Measurements from ENCODE around the gene CCDC88B.

CCDC88B gene

DNA sequence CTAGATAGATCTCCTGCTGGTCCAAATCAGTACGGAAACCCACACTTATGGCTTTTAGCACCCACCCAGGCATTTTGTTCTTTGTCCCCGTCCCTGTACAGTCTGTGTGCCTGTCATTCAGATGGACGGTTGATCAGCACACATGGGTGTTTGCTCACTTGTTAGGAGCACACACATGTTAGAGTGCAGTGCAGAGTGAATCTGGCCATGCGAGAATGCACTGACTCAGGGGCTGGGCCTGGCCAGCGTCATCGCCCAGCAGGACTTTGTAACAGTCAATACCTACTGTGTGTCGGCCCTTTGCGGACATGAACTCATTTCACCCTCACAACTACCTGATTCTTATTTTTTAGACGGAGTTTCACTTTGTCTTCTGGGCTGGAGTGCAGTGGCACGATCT is 22.3 kb downstream of the CCDC88B start:
- DNase-seq (ENCODE audit: low spot score) = no peak

DNA sequence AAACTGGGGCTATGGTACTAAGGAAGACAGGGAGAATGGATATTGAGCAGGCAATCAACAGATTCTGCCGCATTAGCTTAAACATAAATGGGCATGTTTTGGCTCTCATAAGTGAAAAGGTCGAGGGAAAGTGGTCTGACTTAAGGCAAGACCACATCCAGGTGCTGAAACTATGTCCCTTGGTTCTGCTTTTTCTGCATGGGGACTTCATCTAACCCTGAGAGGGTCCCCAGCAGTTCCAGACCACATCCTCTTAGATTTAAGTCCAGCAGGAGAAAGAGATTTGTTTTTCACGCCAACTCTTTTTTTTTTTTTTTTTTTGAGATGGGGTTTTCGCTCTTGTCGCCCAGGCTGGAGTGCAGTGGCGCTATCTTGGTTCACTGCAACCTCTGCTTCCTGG is 24.4 kb downstream of the CCDC88B start:
- no peak for DNase-seq (ENCODE audit: low spot score)

DNA sequence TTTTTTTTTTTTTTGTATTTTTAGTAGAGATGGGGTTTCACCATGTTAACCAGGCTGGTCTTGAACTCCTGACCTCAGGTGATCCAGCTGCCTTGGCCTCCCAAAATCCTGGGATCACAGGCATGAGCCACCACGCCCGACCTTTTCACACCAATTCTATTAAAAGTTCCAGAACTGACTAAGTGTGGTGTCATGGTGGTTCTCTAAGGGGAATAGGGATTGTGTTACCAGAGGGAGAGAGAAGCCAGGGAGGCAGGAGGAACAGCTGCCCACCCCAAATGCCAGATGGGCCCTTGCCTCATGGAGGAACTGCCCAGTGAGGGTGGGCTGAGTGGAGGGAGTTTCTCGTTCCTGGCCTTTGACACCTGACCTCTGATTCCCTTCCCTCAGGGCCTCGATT is 24.9 kb downstream of the CCDC88B start:
- DNase-seq (ENCODE audit: low spot score) = no peak

DNA sequence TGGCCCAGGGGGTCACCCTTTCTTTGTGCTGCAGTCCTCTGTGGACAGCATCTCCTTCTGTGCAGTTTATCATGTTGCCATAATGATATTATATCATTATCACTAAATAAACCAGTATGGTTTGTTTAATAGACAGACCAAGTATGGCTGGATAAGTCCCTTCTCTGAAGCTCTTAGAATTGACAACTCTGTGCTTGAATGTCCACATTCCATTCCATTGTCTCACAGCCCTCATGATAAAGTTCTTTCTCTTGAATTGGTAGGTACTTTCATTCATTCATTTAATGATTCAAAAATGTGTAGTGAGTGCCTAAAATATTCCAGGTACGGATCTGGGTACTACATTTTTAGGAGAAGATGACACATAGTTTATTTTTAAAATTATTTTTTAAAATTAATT is 26.7 kb downstream of the CCDC88B start:
- no peak for DNase-seq (ENCODE audit: low spot score)

DNA sequence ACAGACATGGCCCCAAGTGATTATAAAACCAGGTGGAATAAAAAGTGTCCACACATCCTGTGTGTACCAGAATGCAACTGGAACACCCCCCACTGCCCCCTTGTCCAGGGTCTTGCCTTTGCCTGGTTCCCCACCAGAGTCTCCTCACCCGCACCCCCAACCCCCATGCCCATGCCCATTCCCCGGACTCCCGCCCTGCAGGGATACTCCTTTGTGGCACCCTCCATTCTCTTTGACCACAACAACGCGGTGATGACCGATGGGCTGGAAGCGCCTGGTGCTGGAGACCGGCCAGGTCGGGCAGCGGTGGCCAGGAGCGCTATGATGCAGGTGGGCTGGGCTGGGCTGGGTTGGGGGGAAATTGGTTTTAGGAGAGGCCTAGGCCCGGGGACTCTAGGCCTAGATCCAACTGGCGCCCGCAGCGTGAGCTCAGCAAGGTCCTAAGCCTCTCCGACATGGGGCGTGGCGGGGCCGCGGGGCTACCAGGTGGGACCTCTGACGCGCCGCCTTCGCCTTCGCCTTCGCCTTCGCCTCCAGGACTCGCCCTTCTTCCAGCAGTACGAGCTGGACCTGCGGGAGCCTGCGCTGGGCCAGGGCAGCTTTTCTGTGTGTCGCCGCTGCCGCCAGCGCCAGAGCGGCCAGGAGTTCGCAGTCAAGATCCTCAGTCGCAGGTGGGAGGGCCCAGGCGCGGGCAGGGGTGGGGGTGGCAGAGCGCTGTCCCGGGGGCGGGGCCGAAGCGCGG is 28.1 kb downstream of the CCDC88B start:
- no peak for DNase-seq (ENCODE audit: low spot score)

DNA sequence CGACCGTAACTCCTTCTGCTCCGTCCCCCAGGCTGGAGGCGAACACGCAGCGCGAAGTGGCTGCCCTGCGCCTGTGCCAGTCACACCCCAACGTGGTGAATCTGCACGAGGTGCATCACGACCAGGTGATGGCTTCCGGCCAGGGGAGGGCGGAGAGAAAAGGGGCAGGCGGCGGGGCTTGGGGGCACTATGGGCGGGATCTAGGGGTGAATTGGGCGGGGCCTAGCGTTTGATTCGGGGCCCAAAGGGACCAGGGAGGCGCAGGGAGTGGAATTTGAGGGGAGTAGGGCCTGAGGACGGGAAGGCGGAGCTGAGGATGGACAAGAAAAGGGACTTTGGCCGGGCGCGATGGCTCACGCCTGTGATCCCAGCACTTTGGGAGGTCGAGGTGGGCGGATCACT is 28.7 kb downstream of the CCDC88B start:
- no peak for DNase-seq (ENCODE audit: low spot score)

DNA sequence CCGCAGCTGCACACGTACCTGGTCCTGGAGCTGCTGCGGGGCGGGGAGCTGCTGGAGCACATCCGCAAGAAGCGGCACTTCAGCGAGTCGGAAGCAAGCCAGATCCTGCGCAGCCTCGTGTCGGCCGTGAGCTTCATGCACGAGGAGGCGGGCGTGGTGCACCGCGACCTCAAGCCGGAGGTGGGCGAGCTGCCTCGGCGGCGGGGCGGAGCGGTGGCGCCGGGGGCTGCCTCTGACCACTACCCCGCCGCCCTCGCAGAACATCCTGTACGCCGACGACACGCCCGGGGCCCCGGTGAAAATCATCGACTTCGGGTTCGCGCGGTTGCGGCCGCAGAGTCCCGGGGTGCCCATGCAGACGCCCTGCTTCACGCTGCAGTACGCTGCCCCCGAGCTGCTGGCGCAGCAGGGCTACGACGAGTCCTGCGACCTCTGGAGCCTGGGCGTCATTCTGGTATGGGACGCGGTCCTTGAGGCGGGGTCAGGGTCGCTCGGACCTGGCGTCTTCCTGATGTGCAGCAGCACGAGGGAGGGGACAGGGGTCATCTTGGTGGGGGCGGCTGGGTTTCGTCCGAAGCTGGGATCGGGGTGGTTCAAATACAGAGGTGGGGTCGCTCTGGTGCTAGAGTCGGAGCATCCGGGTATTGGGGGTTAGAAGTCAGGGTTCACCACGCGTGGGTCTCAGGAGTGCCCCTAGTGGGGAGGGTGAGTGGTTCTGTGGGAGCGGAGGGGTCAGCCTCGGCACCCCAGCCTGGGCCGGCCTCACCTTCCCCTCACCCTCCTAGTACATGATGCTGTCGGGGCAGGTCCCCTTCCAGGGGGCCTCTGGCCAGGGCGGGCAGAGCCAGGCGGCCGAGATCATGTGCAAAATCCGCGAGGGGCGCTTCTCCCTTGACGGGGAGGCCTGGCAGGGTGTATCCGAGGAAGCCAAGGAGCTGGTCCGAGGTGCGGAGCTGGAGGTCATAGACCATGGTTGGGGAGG is 29.7 kb downstream of the CCDC88B start:
- DNase-seq (ENCODE audit: low spot score) = no peak

DNA sequence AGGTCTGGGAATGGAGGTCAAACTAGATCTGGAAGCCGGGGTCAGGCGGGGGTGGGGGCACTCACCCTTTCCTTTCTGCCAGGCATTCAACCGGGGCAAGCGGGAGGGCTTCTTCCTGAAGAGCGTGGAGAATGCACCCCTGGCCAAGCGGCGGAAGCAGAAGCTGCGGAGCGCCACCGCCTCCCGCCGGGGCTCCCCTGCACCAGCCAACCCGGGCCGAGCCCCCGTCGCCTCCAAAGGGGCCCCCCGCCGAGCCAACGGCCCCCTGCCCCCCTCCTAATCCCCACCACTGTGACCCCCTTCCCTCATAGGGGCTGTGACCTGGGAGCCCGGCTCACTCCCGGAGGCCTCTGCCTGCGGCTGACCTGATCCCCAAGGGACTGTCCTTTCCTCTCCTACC is 31.2 kb downstream of the CCDC88B start:
- no peak for DNase-seq (ENCODE audit: low spot score)

DNA sequence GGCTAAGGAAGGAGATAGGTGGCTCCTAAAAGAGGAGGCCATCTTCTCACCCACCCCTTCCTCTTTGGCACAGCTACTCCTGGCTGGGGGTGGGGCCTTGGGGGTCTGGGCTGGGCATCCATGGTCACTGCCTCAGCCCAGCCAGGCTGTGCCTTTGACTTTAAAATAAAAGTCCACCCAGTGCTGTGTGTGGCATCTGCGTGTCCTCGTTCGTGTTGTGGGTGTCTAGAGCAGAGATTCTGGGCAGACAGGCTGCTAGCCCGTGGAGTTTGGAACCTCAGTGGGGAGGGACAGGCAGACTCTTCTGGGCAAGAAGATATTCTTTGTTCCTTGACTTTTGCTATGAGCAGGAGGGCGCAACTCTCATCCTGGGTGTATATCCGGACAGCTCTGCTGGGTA is 32.0 kb downstream of the CCDC88B start:
- DNase-seq (ENCODE audit: low spot score) = no peak

DNA sequence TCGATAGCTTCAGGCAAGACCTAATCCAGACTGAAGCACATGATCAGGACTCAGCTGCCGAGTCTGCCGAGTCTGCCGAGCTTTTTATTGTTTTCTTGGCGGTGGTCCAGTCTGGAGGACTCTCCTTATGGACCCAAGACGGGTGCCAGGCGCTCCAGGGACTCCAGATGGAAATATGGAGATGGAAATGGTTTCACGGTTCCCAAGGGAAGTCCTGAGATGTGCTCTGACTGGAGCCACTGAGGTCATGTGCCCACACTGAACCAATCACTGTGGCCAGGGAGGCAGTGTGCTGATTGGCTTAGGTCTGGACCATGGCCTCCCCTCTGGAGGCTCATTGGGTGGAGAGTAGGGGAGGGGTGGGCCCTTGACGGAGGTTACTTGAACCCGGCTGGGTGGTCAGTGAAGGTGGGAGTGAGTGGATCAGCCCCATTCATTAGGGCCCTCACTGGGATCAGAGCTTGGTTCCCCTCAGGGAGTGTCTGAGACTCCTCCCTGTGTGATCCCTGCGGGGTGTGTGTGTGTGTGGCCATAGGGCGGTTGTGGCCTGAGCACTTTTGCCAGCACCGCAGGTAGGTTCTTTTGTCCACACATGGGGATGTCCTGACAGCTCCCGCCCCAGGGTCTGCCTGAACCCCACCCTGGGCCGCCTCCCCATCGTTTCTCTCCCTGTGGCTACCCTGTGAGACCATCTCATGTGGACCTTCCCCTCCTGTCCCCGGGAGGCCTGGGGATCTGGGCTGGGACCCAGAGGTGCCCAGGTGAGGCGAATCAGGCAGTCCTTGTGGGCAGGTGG is 33.0 kb downstream of the CCDC88B start:
- peak; percentile 100 for DNase-seq (ENCODE audit: low spot score)

DNA sequence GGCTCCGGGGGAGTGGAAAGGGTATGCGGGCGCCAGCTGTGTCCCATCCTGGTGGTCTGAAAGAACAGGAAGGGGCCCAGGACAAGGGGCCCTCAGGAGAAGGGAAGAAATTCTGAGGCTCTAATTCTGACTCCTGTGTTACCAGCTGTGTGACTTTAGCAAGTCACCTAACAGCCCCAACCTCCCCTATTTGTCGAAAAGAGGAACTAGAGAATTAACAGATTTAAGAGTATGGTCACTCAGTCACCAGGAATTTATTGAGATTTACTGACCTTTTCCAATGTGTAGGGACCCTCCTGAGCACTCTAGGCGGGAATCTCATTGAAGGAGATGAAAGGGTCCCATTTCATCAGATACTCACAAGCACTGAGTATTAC is 33.6 kb downstream of the CCDC88B start:
- DNase-seq (ENCODE audit: low spot score) = no peak

DNA sequence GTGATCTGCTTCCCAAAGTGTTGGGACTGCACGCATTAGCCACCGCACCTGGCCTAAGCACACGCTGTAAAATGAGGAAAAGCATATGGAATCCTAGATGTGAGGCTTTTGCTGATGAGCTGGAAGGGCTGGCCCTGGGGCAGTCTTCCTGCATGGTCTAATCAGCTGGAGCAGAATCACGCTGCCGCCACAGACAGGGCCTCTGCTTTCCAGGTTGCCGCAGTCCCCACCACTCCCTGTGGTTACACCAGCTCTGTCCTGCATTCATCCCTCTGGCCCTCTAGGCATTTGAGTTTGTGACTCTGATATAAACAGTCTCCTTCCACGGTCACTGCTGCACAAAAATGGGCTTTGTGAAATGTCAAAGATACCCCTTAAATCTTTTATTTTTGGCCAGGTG is 36.1 kb downstream of the CCDC88B start:
- no peak for DNase-seq (ENCODE audit: low spot score)

DNA sequence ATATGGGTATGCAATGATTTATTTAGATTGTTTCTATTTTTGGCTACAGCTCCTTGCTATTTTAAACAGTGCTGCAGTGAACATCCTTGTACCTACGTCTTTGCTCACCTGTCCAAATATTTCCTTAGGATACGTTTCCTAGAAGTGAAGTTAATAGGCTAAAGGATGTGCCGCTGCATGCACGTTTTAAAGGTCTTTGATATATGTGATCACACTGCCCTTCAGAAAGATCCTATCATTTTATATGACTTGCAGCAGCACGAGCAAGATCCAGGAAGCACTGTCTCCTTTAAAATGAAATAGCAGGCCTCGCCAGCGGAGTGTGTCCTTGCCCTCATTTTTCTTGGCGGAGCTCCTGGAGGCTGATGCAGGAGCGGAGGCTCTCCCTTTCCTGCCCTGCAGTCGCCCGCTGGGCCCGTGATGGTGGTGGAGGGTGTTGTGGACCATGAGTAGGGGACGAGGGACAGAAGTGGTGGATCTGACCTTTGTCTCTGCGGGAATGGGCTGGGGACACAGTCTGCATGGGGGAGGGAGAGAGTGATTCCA is 38.4 kb downstream of the CCDC88B start:
- peak; percentile 96 for DNase-seq (ENCODE audit: low spot score)

DNA sequence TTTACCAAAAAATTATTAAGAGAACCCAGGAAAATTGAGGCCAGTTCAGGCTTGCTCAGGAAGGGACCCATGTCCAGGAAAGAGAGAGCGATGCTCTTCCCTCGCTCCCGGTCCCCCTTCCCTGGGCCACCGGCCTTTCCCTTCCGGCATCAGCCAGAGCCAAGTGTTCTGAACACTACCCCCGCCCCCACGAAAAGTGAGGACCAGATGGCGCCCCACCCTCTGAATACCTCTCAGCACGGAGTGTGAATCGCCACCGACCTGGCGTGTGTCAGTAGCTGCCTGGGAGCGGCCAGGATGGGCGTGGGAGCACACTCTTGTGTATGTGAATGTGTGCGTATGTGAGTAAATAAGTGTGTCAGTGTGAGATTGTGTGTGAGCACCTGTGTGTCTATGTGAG is 39.2 kb downstream of the CCDC88B start:
- DNase-seq (ENCODE audit: low spot score) = peak; percentile 92

DNA sequence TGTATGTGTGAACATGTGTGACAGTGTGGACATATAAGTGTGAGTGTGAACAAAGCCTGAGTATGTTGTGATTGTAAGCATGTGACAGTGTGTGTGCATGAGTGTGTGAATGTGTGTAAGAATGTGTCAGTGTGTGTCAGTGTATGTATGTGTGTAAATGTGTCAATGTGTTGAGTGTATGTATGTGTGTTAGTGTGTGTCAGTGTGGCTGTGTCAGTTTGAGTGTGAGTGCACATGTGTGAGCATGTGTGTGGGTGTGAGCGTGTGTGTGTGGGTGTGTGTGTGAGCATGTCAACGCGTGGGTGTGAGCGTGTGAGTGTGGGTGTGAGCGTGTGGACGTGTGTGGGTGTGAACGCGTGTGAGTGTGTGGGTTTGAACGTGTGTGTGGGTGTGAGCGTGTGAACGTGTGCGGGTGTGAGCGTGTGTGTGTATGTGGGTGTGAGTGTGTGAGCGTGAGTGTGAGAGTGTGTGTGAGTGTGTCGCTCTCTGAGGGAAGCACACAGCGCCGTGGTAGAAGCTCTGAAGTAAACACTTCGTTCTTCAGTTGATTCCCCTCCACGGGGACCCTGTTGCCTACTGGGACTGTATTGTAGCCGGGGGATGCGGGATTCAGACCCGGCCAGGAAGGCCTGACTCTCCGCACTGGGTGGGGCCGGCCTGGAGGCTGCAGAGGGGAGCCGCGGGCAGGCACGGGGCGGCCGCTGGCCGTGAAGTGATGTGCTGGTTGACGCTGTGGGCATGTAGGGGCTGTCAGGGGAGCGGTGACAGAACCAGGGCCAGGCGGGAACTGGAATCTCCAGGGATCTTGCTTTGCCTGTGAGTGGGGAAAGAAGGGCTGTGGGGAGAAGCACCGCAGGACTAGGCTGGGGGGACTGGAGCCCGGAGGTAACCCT is 40.1 kb downstream of the CCDC88B start:
- peak; percentile 52 for DNase-seq (ENCODE audit: low spot score)

DNA sequence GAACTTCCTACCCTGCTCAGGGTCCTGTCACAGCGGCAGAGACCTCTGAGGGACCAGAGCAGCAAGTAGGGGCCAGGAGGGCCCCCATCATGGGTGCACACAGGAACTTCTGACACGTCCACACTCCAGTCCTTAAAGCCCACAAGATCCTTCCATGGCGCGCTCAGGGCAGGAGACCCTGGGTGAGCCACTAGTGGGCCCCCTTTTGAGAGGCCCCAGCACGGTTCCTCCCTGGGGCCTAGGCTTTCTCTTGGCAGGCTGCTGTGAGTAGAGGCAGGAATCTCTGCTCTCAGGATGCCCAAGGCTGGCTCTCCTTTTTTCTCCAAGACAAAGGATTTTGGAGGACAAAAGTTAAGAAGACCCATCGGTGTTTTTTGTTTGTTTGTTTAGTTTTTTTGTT is 41.3 kb downstream of the CCDC88B start:
- DNase-seq (ENCODE audit: low spot score) = peak; percentile 28

DNA sequence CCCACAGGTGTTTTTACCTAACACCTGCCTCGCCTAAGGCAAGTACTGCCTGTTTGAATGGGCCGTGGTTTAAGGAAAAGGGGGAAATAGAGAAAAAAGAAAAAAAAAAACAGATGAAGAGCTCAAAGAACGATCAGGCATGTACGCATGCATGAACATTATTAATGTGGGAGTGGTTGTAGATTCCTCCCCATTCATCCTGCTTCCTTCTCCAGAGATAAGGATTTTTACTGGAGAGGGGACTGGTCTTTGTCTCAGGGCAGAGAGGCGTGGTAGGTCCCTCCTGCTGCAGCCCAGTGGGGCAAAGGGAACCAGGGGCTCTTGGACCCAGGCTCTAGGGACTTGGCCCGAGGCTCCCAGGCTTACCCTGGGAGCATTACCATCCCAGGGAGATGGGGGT is 42.0 kb downstream of the CCDC88B start:
- DNase-seq (ENCODE audit: low spot score) = no peak

DNA sequence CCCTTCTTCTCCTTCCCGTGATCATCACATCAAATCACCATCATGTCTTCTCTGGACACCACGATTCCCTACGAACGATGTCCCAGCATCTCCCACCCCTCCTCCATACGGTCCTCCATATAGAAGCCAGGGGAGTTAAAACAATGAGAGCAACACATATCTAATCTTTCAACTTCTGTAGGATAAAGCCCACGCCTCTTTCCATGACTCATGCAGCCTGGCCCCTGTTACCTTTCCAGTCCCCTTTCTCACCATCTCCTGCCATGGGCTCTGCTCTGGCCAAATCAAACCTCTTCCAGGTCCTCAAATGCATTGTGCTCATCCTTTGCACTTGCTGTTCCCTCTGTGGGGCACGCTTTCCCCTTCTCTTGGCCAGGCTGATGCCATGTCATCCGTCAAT is 42.6 kb downstream of the CCDC88B start:
- DNase-seq (ENCODE audit: low spot score) = peak; percentile 38

DNA sequence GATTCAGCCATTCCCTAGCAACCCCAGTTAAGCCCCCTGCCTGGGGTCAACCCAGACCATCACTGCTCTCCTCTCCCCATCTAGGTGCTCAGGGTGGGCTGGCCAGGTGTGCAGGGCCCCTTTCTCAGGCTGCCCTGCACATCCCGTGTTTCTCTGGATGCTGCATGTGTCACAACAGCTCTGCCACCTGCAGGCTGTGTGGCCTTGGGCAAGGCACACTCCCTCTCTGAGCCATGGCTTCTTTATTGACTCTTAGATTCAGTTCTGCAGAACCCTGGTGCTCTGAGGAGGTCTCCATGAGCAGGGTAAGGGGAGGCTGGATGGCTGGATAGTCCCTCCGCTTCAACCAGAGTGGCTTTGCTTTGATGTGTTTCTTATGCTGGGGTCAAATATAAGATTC is 43.6 kb downstream of the CCDC88B start:
- no peak for DNase-seq (ENCODE audit: low spot score)

DNA sequence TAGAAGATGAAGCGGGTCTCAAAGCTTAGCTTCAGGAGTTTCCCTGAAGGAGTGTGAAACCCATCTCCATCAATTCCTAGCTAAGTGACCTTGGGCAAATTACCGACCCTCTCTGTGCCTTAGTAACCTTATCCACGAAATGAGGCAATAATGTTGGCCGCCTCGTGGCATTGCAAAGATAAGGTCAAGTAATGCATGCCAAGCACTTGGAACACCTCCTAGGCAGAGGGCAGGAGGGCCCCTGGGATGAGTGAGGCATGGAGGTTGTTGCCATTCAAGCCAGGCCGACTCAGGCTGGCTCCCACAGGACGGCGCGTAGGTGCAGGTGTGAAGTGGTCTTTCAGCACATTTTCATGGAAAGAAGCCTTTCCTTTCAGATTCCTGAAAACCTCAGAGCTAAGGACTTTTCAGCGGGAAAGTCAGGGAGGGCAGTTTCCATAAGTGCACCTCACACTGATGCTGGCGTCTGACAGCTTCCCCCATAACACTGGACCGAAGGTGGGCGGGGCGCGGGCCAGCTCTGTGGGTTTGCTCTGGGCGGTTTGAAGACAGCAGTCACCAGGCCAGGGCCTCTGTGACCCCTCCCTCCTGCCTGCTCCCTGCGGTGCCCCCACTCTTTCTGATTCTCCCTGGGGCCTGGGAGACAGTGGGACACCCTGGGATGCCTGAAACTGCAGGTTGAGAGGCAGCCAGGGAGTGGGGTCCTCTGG is 44.2 kb downstream of the CCDC88B start:
- no peak for DNase-seq (ENCODE audit: low spot score)

All from cerebellar cortex (tissue), 1 donor.